Measurements from ENCODE around the gene PCCA.
"Not testable (repeated sequence)": the region's sequence is repeated elsewhere in the genome, so short reads cannot be mapped to it uniquely, and the experiment has no call there.

The PCCA gene

GRCh38 chr13:100304229-100304628 is 215.3 kb downstream of the PCCA start:
- TF ChIP-seq CTCF (IDR thresholded peaks at IDR 0.05; ENCODE audit: extremely low read depth, insufficient read depth, missing control alignments): no peak
- in situ Hi-C loops (cut with MboI; ENCODE audit: low pct_unique_long_range_greater_than_20kb, low sequenced_read_pairs, unreplicated experiment): no loop called here
- no peak for DNase-seq (ENCODE audit: low spot score)

GRCh38 chr13:100305398-100305797 is 216.5 kb downstream of the PCCA start:
- no peak for TF ChIP-seq CTCF (IDR thresholded peaks at IDR 0.05; ENCODE audit: extremely low read depth, insufficient read depth, missing control alignments)
- no peak for DNase-seq (ENCODE audit: low spot score)
- in situ Hi-C loops (cut with MboI; ENCODE audit: low pct_unique_long_range_greater_than_20kb, low sequenced_read_pairs, unreplicated experiment): no loop called here

- in situ Hi-C loops (cut with MboI; ENCODE audit: low pct_unique_long_range_greater_than_20kb, low sequenced_read_pairs, unreplicated experiment): no loop called here
- no peak for TF ChIP-seq CTCF (IDR thresholded peaks at IDR 0.05; ENCODE audit: extremely low read depth, insufficient read depth, missing control alignments)
- DNase-seq (ENCODE audit: low spot score): no peak
Observed at GRCh38 chr13:100306030-100306429, 217.1 kb downstream of the PCCA start.

GRCh38 chr13:100306434-100306999 is 217.6 kb downstream of the PCCA start:
- no peak for TF ChIP-seq CTCF (IDR thresholded peaks at IDR 0.05; ENCODE audit: extremely low read depth, insufficient read depth, missing control alignments)
- no peak for DNase-seq (ENCODE audit: low spot score)
- in situ Hi-C loops (cut with MboI; ENCODE audit: low pct_unique_long_range_greater_than_20kb, low sequenced_read_pairs, unreplicated experiment): no loop called here

GRCh38 chr13:100314132-100314910 is 225.4 kb downstream of the PCCA start:
- DNase-seq (ENCODE audit: low spot score): no peak

GRCh38 chr13:100315522-100315921 is 226.6 kb downstream of the PCCA start:
- TF ChIP-seq CTCF (IDR thresholded peaks at IDR 0.05; ENCODE audit: extremely low read depth, insufficient read depth, missing control alignments): no peak
- in situ Hi-C loops (cut with MboI; ENCODE audit: low pct_unique_long_range_greater_than_20kb, low sequenced_read_pairs, unreplicated experiment): no loop called here
- no peak for DNase-seq (ENCODE audit: low spot score)

More at GRCh38 chr13:100314132-100314910, 225.4 kb downstream of the PCCA start:
- TF ChIP-seq CTCF (IDR thresholded peaks at IDR 0.05; ENCODE audit: extremely low read depth, insufficient read depth, missing control alignments): no peak
- in situ Hi-C loops (cut with MboI; ENCODE audit: low pct_unique_long_range_greater_than_20kb, low sequenced_read_pairs, unreplicated experiment): no loop called here

- DNase-seq (ENCODE audit: low spot score); in situ Hi-C loops (cut with MboI; ENCODE audit: low pct_unique_long_range_greater_than_20kb, low sequenced_read_pairs, unreplicated experiment): not testable (repeated sequence)
Observed at GRCh38 chr13:100318473-100318872, 229.6 kb downstream of the PCCA start.
